Activated T-helper 1 cell treated with anti-CD3 and anti-CD28 coated beads, Interleukin-12 subunit alpha, Interleukin-12 subunit beta, Interleukin-2, Interleukin-4 antibody, amounts not matched to agents 30 ng/mL and 10 ng/mL and 1 ng/mL, durations not matched to agents 14 hours and 24 hours and 36 hours (primary cell): Measurements from ENCODE around the gene BHLHE41. TPM values are rescaled to one million over a fixed set of nuclear protein-coding genes. Genes with fewer than 3 reads are reported as not detected.

ENCODE experiments used
- DNase-seq: peaks from one replicate; pipeline ENCODE4 v3.0.0; 2021; ENCODE audit warnings: low spot score
- H3K27ac Mint-ChIP-seq: one replicate; pipeline ENCODE4 v1.8.0; 2021; ENCODE audit warnings: mild to moderate bottlenecking, mixed read lengths
- H3K27me3 Mint-ChIP-seq: one replicate; pipeline ENCODE4 v1.8.0; 2022; ENCODE audit warnings: mild to moderate bottlenecking, moderate library complexity, mixed read lengths; ENCODE audit not compliant: insufficient read depth
- H3K36me3 Mint-ChIP-seq: one replicate; pipeline ENCODE4 v1.8.0; 2021; ENCODE audit warnings: low read depth, mixed read lengths
- H3K4me1 Mint-ChIP-seq: one replicate; pipeline ENCODE4 v1.8.0; 2021; ENCODE audit warnings: low read depth, mixed read lengths
- H3K4me3 Mint-ChIP-seq: one replicate; pipeline ENCODE4 v1.8.0; 2021; ENCODE audit warnings: mild to moderate bottlenecking, moderate library complexity, mixed read lengths
- H3K9me3 Mint-ChIP-seq: one replicate; pipeline ENCODE4 v1.8.0; 2021; ENCODE audit warnings: mixed read lengths
- intact Hi-C: fragments of 100-400 bp; cut with micrococcal nuclease; formaldehyde crosslinking; loops from one replicate; pipeline ENCODE4 v1.15.1; 2024
- total RNA-seq: library from RNA; stranded (reverse); gene quantifications from 2 replicates; pipeline ENCODE4 v1.2.3, GENCODE V29; 2022

The BHLHE41 gene
- total RNA-seq, 1 donor from 2014 or later: not detected

DNA sequence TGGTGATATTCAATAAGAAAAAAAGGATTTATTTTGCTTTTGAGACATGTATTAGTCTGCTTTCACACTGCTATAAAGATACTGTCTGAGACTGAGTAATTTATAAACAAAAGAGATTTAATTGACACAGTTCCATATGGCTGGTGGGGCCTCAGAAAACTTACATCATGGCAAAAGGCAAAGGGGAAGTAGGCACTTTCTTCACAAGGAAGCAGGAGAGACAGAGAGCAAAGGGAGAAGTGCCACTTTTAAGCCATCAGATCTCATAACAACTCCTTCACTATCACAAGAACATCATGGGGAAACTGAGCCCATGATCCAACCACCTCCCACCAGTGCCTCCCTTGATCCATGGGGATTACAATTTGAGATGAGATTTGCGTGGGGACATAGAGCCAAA, 43.9 kb downstream of the BHLHE41 start:
- H3K27ac Mint-ChIP-seq: no peak overlapping the region

DNA sequence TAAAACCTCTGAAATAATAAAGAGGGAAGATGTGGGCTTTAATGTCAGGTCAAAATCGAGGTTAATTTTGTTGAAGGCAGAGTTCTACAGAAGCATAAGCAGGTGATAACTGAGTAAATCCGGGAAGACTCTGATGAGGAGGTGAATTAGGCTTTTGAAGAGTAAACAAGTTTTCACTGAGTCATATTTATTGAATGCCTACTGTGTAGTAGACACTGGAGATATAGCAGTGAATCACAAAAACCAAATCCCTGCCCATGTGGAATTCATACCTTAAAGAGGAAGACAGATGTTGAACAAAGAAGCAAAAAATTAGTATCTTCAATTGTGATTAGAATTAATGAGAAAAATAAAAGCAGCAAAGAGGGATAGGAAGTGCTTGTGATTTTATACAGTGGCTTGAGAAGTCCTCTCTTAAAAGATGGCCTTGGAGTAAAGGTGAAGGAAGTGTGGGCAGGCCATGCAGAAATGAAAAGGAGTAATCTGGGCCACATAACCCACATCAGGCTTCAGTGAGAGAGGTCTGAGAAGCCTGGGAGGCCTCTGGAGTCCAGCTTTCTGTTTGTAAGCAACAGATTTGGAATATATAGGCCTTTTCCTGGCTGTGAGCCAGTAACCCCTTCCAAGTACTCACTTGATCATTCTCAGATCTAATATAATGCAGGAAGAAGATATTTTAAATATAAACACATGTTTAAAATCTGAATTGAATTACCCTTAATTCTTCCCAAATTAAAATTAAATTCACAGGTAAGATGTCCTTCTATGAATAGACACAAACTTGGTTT, 46.7 kb downstream of the BHLHE41 start:
- H3K27ac Mint-ChIP-seq: no peak overlapping the region
- no peaks in the 10 kb centered on the region for H3K4me1 Mint-ChIP-seq
- no peak for DNase-seq
- H3K4me3 Mint-ChIP-seq: no peak overlapping the region
- intact Hi-C loops: no loop called here
- no peaks in the 10 kb centered on the region for H3K9me3 Mint-ChIP-seq
- no peaks in the 10 kb centered on the region for H3K36me3 Mint-ChIP-seq
- peaks cover 9% of the 10 kb centered on the region for H3K27me3 Mint-ChIP-seq

More for the DNA sequence above, 43.9 kb downstream of the BHLHE41 start:
- H3K4me1 Mint-ChIP-seq: no peaks in the 10 kb centered on the region
- no peaks in the 10 kb centered on the region for H3K36me3 Mint-ChIP-seq
- H3K9me3 Mint-ChIP-seq: no peaks in the 10 kb centered on the region
- H3K4me3 Mint-ChIP-seq: no peak overlapping the region
- H3K27me3 Mint-ChIP-seq: peaks cover 7% of the 10 kb centered on the region
- DNase-seq: no peak
- intact Hi-C loops: no loop called here

Other genes starting within 250 kb of the BHLHE41 start
- 0.12 and 0.13 TPM in 2 replicates for gene RASSF8, start 166.4 kb downstream of the BHLHE41 start, total RNA-seq
- not detected in 2 replicates for gene SSPN, start 70.5 kb upstream of the BHLHE41 start, total RNA-seq